M059J (cell line): Measurements from ENCODE around the gene MS4A1. TPM values are rescaled to one million over a fixed set of nuclear protein-coding genes. Genes with fewer than 3 reads are reported as not detected.
"Not testable (repeated sequence)": the region's sequence is repeated elsewhere in the genome, so short reads cannot be mapped to it uniquely, and the experiment has no call there.

ENCODE experiments used
- DNase-seq: peaks from one replicate; pipeline ENCODE4 v3.0.0-alpha.2; 2012; ENCODE audit warnings: low read depth
- total RNA-seq: library from RNA; depleted of rRNA; stranded (reverse); fragments of >200 nt; shearing (Covaris generic); gene quantifications from 2 replicates; pipeline ENCODE4 v1.2.3, GENCODE V29; 2014; rRNA removed

The MS4A1 gene
- total RNA-seq: not detected in 2 replicates

GRCh38 chr11:60455531-60456042 is at the start of gene MS4A1:
MS4A1 (plus strand) TSS chr11:60455847; CDS start chr11:60462375, 6,528 bp downstream.
- DNase-seq: no peak

DNA sequence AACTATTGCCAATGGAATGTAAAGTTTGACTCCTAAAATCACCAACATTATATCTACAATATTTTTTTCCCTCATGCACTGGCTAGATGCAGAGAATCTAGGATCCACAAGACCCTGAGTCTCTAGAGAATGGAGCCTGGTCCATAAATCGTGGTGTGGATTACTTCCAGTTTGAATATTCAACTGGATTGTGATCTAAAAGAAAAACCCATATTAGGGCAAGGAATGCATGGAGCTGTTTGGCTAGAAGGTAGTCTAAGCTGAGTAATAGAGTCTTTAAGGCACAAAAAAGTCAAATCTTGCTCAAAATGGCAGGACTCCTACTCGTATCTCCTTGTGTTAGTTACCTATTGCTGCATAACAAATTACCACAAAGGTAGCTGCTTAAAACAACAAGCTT is 35.6 kb upstream of the MS4A1 start:
- no peak for DNase-seq

- DNase-seq: no peak
Observed at GRCh38 chr11:60422609-60423008, 33.0 kb upstream of the MS4A1 start.

DNA sequence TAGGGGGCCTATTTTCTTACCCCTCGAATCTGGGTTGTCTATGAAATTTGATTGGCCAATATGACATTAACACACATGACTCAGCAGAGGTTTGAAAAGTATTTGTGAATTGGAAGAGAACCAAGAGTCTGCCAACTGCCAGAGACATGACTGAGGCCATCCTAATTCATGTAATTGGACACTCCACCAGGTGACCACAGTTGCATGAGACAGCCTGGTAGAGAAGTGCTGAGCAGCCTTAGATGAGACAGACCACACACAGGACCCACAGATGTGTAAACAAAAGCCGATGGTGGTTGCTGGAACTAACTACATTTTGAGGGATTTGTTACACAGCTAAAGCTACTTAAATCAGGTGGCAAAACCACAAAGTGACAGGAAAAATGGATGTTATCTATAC is 27.1 kb upstream of the MS4A1 start:
- DNase-seq: peak; percentile 87

DNA sequence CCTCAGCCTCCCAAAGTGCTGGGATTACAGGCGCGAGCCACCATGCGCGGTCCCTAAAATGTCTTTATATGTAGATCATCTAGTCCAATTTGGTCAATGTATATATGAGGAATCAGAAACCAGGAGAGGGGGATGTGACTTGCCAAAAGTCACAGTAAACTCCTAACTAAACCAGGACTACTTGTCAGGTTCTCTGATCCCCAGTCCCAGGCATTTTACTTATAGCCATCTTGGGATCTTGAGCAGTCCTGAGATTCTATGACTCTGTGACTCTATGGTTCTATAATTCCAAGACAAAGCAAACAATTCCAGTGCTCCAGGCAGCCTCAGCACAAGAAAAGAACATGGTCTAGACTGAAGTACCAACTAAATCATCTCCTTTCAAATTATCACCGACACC is 26.4 kb upstream of the MS4A1 start, which contains the start of gene MS4A5:
Gene MS4A5, plus strand, starts transcription at position 301 of the 400 bp plus-strand sequence. CDS start 103 bp downstream, outside the sequence.
- DNase-seq: no peak

DNA sequence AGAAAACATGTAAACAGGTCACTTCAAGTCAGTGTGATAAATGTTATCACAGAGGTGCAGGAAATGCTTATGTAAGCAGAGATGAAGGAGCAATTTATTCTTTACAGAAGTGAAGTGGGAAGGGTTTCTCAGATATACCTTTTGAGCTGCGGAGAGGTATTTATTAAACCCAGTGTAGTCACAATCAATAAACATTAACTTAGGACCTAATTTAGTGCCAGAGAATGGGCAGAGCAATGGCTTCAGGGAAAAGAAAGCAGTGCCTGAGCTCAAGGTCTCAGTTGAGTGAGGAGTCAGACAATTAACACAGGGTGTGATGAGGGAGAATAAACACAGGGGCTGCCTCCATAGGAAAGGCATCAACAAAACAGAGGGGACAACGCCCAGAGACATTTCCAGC is 24.4 kb upstream of the MS4A1 start:
- DNase-seq: no peak

GRCh38 chr11:60433401-60433800 is 22.2 kb upstream of the MS4A1 start:
- DNase-seq: no peak

- no peak for DNase-seq
Observed at GRCh38 chr11:60447070-60447469, 8.6 kb upstream of the MS4A1 start.

- no peak for DNase-seq
Observed at GRCh38 chr11:60447846-60448245, 7.8 kb upstream of the MS4A1 start.

GRCh38 chr11:60451185-60451584 is 4.5 kb upstream of the MS4A1 start:
- DNase-seq: not testable (repeated sequence)

GRCh38 chr11:60454212-60454611 is 1.4 kb upstream of the MS4A1 start:
- no peak for DNase-seq

GRCh38 chr11:60457576-60457975 is 1.9 kb downstream of the MS4A1 start:
- no peak for DNase-seq

GRCh38 chr11:60459345-60459744 is 3.7 kb downstream of the MS4A1 start:
- no peak for DNase-seq

GRCh38 chr11:60468829-60469228 is 13.2 kb downstream of the MS4A1 start:
- no peak for DNase-seq

DNA sequence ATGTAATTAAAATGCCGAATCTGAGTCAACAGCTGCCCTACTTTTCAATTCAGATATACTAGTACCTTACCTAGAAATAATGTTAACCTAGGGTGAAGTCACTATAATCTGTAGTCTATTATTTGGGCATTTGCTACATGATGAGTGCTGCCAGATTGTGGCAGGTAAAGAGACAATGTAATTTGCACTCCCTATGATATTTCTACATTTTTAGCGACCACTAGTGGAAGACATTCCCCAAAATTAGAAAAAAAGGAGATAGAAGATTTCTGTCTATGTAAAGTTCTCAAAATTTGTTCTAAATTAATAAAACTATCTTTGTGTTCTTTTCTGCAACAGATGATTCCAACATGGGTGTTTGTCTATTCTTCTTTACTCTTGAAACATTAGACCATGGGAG is 14.1 kb downstream of the MS4A1 start:
- DNase-seq: no peak

GRCh38 chr11:60477035-60477445 is 21.4 kb downstream of the MS4A1 start:
- no peak for DNase-seq

- DNase-seq: no peak
Observed at GRCh38 chr11:60482361-60482760, 26.7 kb downstream of the MS4A1 start.

GRCh38 chr11:60485987-60486386 is 30.3 kb downstream of the MS4A1 start:
- DNase-seq: peak; percentile 29

GRCh38 chr11:60492488-60493009 is 36.9 kb downstream of the MS4A1 start, which contains the start of gene MS4A12:
MS4A12 (plus strand) TSS chr11:60492778; CDS start chr11:60497319, 4,541 bp downstream.
- DNase-seq: no peak

GRCh38 chr11:60493454-60493853 is 37.8 kb downstream of the MS4A1 start:
- DNase-seq: no peak

DNA sequence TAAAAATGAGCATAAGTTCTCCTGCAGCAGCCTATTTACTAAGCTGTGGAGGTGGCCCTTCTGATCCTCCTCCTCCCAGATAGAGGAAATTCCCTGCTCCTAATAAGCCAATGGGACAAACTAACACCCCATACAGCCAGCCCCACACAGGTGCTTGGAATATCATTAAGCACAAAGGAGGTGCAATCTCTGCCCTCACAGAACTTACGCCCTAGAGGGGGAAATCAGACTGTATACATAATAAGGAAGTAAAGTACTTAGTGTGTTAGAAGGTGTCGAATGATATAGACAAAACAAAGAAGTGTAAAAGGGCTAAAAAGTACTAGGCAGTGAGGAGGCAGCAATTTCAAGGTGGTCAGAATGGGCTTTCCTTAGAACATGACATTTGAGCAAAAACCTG is 42.8 kb downstream of the MS4A1 start:
- no peak for DNase-seq

- DNase-seq: peak; percentile 60
Observed at GRCh38 chr11:60498853-60499252, 43.2 kb downstream of the MS4A1 start.

DNA sequence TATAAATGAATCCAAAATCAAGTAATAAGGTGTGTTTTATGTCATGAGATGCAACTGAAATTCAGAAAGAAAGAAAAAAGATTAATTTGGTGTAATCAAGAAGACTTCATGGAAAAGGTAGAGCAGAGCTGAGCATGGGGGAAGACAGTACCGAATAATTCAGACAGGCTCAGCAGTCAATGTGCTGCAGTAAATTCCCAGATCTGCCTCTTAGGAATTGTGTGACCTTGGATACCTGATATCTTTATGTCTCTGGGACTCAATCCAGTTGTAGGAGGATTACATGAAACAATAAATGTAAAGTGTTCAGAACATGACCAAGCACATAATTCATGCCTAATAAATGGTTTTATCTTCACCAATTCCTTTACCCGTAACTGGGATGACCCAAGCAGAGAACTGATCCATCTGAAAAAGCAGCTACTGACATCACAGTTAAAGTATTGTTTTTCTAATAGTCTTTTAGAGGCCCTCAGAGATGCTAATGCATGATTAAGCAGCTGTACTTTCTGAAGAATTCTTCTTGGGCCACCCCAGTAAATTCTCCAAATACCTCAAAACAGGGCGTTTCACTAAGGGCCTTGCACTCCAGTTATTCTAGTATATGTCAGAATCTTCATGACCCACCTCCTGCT is 44.7 kb downstream of the MS4A1 start:
- peak; percentile 30 for DNase-seq
